H1 (cell line): ENCODE results near the gene MUC22. TPM values are rescaled to one million over a fixed set of nuclear protein-coding genes. Genes with fewer than 3 reads are reported as not detected.

Source experiments
- CTCF ChIA-PET: fragments of 300-600 bp; sonication (Branson Sonifier 250); formaldehyde crosslinking; loops from one replicate; lab custom pipeline; 2021; ENCODE audit not compliant: partially characterized antibody; lab: Charles Lee
- POLR2A ChIA-PET: fragments of 300-600 bp; sonication (Branson Sonifier 250); formaldehyde crosslinking; loops from one replicate; lab custom pipeline; 2021; ENCODE audit warnings: inconsistent platforms; ENCODE audit not compliant: partially characterized antibody; lab: Charles Lee
- DNase-seq, 2 experiments: peaks; one replicate each; pipeline versions ENCODE4 v3.0.0 to v3.0.0-alpha.2; 2010 to 2022; ENCODE audit warnings: low spot score in 2 of 2, low read depth in 1 of 2, mixed read lengths in 1 of 2
- FAIRE-seq: peaks from 2 replicates; lab custom pipeline; 2011; peaks lifted over from hg19 to GRCh38; lab: Jason Lieb, UNC
- H2AFZ ChIP-seq: 2 replicates; pipeline ENCODE4 v1.8.1; 2012; ENCODE audit warnings: low read length, inconsistent platforms
- H2AK5ac ChIP-seq: 2 replicates; pipeline ENCODE4 v1.6.1; 2013; ENCODE audit warnings: low read depth, low read length
- H2BK120ac ChIP-seq: replicated peaks from 2 replicates; pipeline ENCODE3; 2013; ENCODE audit warnings: low read depth, low read length, inconsistent platforms
- H2BK12ac ChIP-seq: 2 replicates; pipeline ENCODE4 v1.6.1; 2013; ENCODE audit warnings: low read depth, low read length
- H2BK15ac ChIP-seq: 2 replicates; pipeline ENCODE4 v1.6.1; 2013; ENCODE audit warnings: low read length
- H2BK20ac ChIP-seq: 2 replicates; pipeline ENCODE4 v1.6.1; 2013; ENCODE audit warnings: low read length
- H2BK5ac ChIP-seq: 2 replicates; pipeline ENCODE4 v1.6.1; 2013; ENCODE audit warnings: low read depth, low read length
- H3K14ac ChIP-seq: 2 replicates; pipeline ENCODE4 v1.6.1; 2013; ENCODE audit warnings: inconsistent platforms; ENCODE audit not compliant: insufficient read length
- H3K18ac ChIP-seq: 2 replicates; pipeline ENCODE4 v1.6.1; 2013; ENCODE audit warnings: low read length; ENCODE audit errors: extremely low read depth
- H3K23ac ChIP-seq: 2 replicates; pipeline ENCODE4 v1.6.1; 2013; ENCODE audit warnings: inconsistent platforms; ENCODE audit not compliant: insufficient read length
- H3K23me2 ChIP-seq: 2 replicates; pipeline ENCODE4 v1.6.1; 2013; ENCODE audit warnings: low read depth, low read length
- H3K27ac ChIP-seq: 2 replicates; pipeline ENCODE4 v1.6.1; 2011; ENCODE audit warnings: low read depth, low read length, inconsistent platforms
- H3K27me3 ChIP-seq, 4 experiments: replicated peaks in 1 of 4; 1 replicate in 1 of 4; 2 replicates in 3 of 4; pipeline versions ENCODE4 v1.6.1 to v1.8.1; 2011 to 2013; ENCODE audit warnings: low read length in 3 of 4, mild to moderate bottlenecking in 3 of 4, inconsistent platforms in 2 of 4, mixed read lengths in 2 of 4, moderate library complexity in 1 of 4; ENCODE audit not compliant: control insufficient read depth in 3 of 4, insufficient read depth in 3 of 4; ENCODE audit errors: extremely low read depth in 1 of 4
- H3K36me3 ChIP-seq, 4 experiments: 2 replicates each; pipeline versions ENCODE4 v1.6.1 to v1.8.1; 2011 to 2013; ENCODE audit warnings: mild to moderate bottlenecking in 4 of 4, low read length in 3 of 4, moderate library complexity in 2 of 4, control low read depth in 1 of 4, inconsistent platforms in 1 of 4; ENCODE audit not compliant: insufficient read depth in 4 of 4, control insufficient read depth in 2 of 4
- H3K4ac ChIP-seq: replicated peaks from 2 replicates; pipeline ENCODE3; 2013; ENCODE audit warnings: low read length, low read depth, mixed read lengths, inconsistent platforms; ENCODE audit not compliant: insufficient read length
- H3K4me1 ChIP-seq, 4 experiments: replicated peaks in 1 of 4; 1 replicate in 1 of 4; 2 replicates in 3 of 4; pipeline versions ENCODE4 v1.6.1 to v1.8.1; 2011 to 2013; ENCODE audit warnings: low read length in 3 of 4, inconsistent platforms in 2 of 4, mixed read lengths in 1 of 4; ENCODE audit not compliant: insufficient read depth in 4 of 4, control insufficient read depth in 3 of 4
- H3K4me2 ChIP-seq, 2 experiments: 2 replicates each; pipeline versions ENCODE4 v1.6.1 to v1.8.1; 2011 to 2013; ENCODE audit warnings: low read depth in 2 of 2, low read length in 2 of 2, control low read depth in 1 of 2, inconsistent platforms in 1 of 2, mild to moderate bottlenecking in 1 of 2; ENCODE audit not compliant: insufficient read depth in 1 of 2
- H3K4me3 ChIP-seq, 4 experiments: fragments of 200-600, 300-600 bp in 1 of 4; sonication (generic), shearing (Covaris generic), sonication (Bioruptor Twin) in 1 of 4; 2 replicates each; pipeline versions ENCODE4 v1.5.1 to v1.8.1; 2011 to 2016; ENCODE audit warnings: low read length in 4 of 4, low read depth in 3 of 4, control low read depth in 2 of 4, inconsistent platforms in 2 of 4, mild to moderate bottlenecking in 2 of 4, mixed read lengths in 1 of 4, moderate library complexity in 1 of 4; ENCODE audit not compliant: insufficient read depth in 2 of 4; ENCODE audit errors: extremely low read depth in 1 of 4
- H3K56ac ChIP-seq: replicated peaks from 2 replicates; pipeline ENCODE3; 2013; ENCODE audit warnings: low read depth, mild to moderate bottlenecking, mixed read lengths, low read length, inconsistent platforms; ENCODE audit not compliant: insufficient read length
- H3K79me1 ChIP-seq: 2 replicates; pipeline ENCODE4 v1.6.1; 2013; ENCODE audit warnings: low read depth, low read length, control low read depth
- H3K79me2 ChIP-seq, 2 experiments: 2 replicates each; pipeline versions ENCODE4 v1.6.1 to v1.8.1; 2012 to 2013; ENCODE audit warnings: low read length in 2 of 2, mild to moderate bottlenecking in 2 of 2, inconsistent platforms in 1 of 2; ENCODE audit not compliant: insufficient read depth in 2 of 2, control insufficient read depth in 1 of 2
- H3K9ac ChIP-seq, 4 experiments: replicated peaks in 1 of 4; 1 replicate in 1 of 4; 2 replicates in 3 of 4; pipeline versions ENCODE4 v1.6.1 to v1.8.1; 2011 to 2013; ENCODE audit warnings: low read depth in 3 of 4, low read length in 3 of 4, control low read depth in 2 of 4, mild to moderate bottlenecking in 2 of 4, moderate library complexity in 2 of 4, inconsistent platforms in 1 of 4; ENCODE audit errors: extremely low read depth in 1 of 4
- H3K9me3 ChIP-seq, 2 experiments: 2 replicates each; pipeline versions ENCODE4 v1.6.1 to v1.8.1; 2012 to 2013; ENCODE audit warnings: mild to moderate bottlenecking in 2 of 2, moderate library complexity in 2 of 2, control low read depth in 1 of 2, inconsistent platforms in 1 of 2, low read depth in 1 of 2, low read length in 1 of 2, mixed read lengths in 1 of 2; ENCODE audit not compliant: insufficient read depth in 2 of 2
- H4K20me1 ChIP-seq, 2 experiments: replicated peaks in 1 of 2; 2 replicates each; pipeline versions ENCODE3 to v1.8.1; 2011 to 2013; ENCODE audit warnings: inconsistent platforms in 2 of 2, low read length in 2 of 2, mild to moderate bottlenecking in 1 of 2; ENCODE audit not compliant: insufficient read depth in 2 of 2, control insufficient read depth in 1 of 2
- H4K5ac ChIP-seq: 2 replicates; pipeline ENCODE4 v1.6.1; 2013; ENCODE audit warnings: low read length, low read depth, mixed read lengths, inconsistent platforms; ENCODE audit not compliant: insufficient read length
- H4K8ac ChIP-seq: 2 replicates; pipeline ENCODE4 v1.8.0; 2013; ENCODE audit warnings: mild to moderate bottlenecking, moderate library complexity, low read length, inconsistent platforms; ENCODE audit not compliant: insufficient read depth; ENCODE audit errors: extremely low read depth
- H4K91ac ChIP-seq: replicated peaks from 2 replicates; pipeline ENCODE3; 2013; ENCODE audit warnings: low read length, mixed read lengths, inconsistent platforms; ENCODE audit not compliant: insufficient read length
- BACH1 ChIP-seq: IDR thresholded peaks from 2 replicates; pipeline ENCODE4 v1.6.1; 2012; ENCODE audit warnings: low read length, improper control_type of control experiment
- BRCA1 ChIP-seq: IDR thresholded peaks from 2 replicates; pipeline ENCODE4 v1.6.1; 2012; ENCODE audit warnings: low read depth, low read length, improper control_type of control experiment
- CBX5 ChIP-seq: fragments of 300-800, 300-1000 bp; sonication (generic); IDR thresholded peaks from 2 replicates; pipeline ENCODE4 v1.7.1; 2016; ENCODE audit warnings: antibody characterized with exemption, low read length, low read depth
- CBX8 ChIP-seq: fragments of 300-800, 300-1000 bp; sonication (generic); IDR thresholded peaks from 2 replicates; pipeline ENCODE4 v1.7.1; 2016; ENCODE audit warnings: low read depth, low read length, borderline replicate concordance
- CREB1 ChIP-seq: IDR thresholded peaks from 2 replicates; pipeline ENCODE4 v1.6.1; 2012; ENCODE audit warnings: inconsistent platforms
- EZH2 ChIP-seq: fragments of 200-600 bp; sonication (generic); IDR thresholded peaks from 2 replicates; pipeline ENCODE4 v1.7.1; 2012; ENCODE audit warnings: low read depth, mild to moderate bottlenecking, moderate library complexity, low read length, inconsistent platforms; ENCODE audit not compliant: severe bottlenecking
- KDM1A ChIP-seq: fragments of 200-600, 300-600 bp; sonication (generic); IDR thresholded peaks from 2 replicates; pipeline ENCODE4 v1.7.1; 2016; ENCODE audit warnings: mild to moderate bottlenecking, low read length, borderline replicate concordance
- KDM4A ChIP-seq: IDR thresholded peaks from one replicate; pipeline ENCODE4 v1.7.1; 2012; ENCODE audit warnings: low read depth, mild to moderate bottlenecking, moderate library complexity, low read length, inconsistent platforms; ENCODE audit not compliant: severe bottlenecking
- POLR2A ChIP-seq, 2 experiments: IDR thresholded peaks; 1 replicate in 1 of 2; 2 replicates in 1 of 2; pipeline ENCODE4 v1.6.1; 2011; ENCODE audit warnings: low read depth in 2 of 2, low read length in 2 of 2, mild to moderate bottlenecking in 2 of 2; ENCODE audit errors: control extremely low read depth in 1 of 2
- SIX5 ChIP-seq: IDR thresholded peaks from 2 replicates; pipeline ENCODE4 v1.6.1; 2011; ENCODE audit warnings: mild to moderate bottlenecking, low read depth, low read length
- SP2 ChIP-seq: IDR thresholded peaks from 2 replicates; pipeline ENCODE4 v1.6.1; 2012; ENCODE audit warnings: mild to moderate bottlenecking, low read length, inconsistent platforms
- SUZ12 ChIP-seq: fragments of 200-600 bp; sonication (generic); IDR thresholded peaks from 2 replicates; pipeline ENCODE4 v1.6.1; 2012; ENCODE audit warnings: mild to moderate bottlenecking, inconsistent platforms, low read length, moderate library complexity, mixed read lengths
- TCF12 ChIP-seq: IDR thresholded peaks from 2 replicates; pipeline ENCODE4 v1.6.1; 2011; ENCODE audit warnings: low read depth, mild to moderate bottlenecking, low read length
- WGBS, 2 experiments: shearing (Covaris generic) in 1 of 2; methylation state at CpG; one replicate each; pipeline versions ENCODE4 v1.1.6 to v1.1.7; 2013 to 2015; ENCODE audit warnings: low lambda C conversion rate in 2 of 2, mixed read lengths in 2 of 2, inconsistent platforms in 1 of 2, low coverage in 1 of 2, missing lambda C conversion rate in 1 of 2; ENCODE audit not compliant: insufficient replicate concordance in 2 of 2, insufficient coverage in 1 of 2, insufficient read length in 1 of 2; ENCODE audit errors: extremely low coverage in 1 of 2, missing lambda C conversion rate in 1 of 2; 5-methylcytosine and 5-hydroxymethylcytosine counted together
- polyA plus RNA-seq, 7 experiments: library from polyadenylated mRNA; depleted of rRNA in 3 of 7; stranded (reverse) in 5 of 7; unstranded in 2 of 7; fragments of >200 nt in 5 of 7; fragments of 200-250 nt in 2 of 7; gene quantifications; 1 replicate in 5 of 7; 2 replicates in 1 of 7; 4 replicates in 1 of 7; pipeline versions ENCODE4 v1.2.1 to v1.2.3, GENCODE V29; 2011 to 2013; ENCODE audit warnings: missing spikeins in 2 of 7, mixed read lengths in 2 of 7
- total RNA-seq: library from RNA; stranded (reverse); fragmentation: NEBNext Ultra II Directional; extraction: Animal tissue kit (Norgen Biotek cat#: 25700); gene quantifications from 2 replicates; pipeline ENCODE4 v1.2.1, GENCODE V29; 2021
- TF ChIP-seq, protein P1 (sequence below): IDR thresholded peaks from 2 replicates; pipeline ENCODE4 v1.6.1; 2012; ENCODE audit warnings: inconsistent platforms

The MUC22 gene
- total and polyA plus RNA-seq, 2 of the 8 experiments (the other 6 are each of a cell fraction or from before 2014, with no cell fraction given): 0.02 TPM; not detected in 1

DNA sequence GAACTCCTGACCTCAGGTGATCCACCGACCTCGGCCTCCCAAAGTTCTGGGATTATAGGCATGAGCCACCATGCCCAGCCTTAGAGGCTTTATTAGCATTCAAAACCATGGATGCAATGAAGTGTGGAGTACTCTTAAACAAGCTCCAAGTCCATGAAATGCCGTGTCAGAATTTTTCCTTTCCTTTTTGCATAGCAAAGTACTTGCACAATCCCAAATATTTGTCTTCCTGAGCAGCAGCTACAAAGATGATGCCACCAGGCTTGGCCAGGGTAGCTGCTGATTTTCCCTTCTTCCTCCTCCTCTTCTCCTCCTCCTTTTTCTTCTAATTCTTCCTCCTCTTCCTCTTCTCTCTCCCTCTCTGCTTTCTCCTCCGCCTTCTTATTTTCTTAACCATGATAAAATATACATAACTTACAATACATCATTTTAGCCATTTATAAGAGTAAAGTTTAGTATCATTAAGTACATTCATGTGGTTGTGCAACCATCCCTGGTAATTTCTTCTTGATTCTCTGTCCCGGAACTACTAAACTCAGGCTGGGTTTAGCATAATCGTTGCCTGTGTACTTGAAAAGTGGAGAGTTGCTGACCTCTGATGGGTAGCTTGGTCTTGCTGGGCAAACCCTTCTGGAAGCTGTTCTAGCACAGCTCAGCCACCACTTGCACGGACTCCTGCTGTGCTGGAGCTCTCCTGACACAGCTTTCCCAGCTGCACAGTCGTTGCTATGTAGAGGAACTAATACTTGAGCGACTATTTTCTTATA lies 49.2 kb upstream of the MUC22 start:
- Histone ChIP-seq H4K91ac (no peak overlapping the region), H2BK15ac (no peak overlapping the region), H2BK20ac (no peak overlapping the region), H3K56ac (no peak overlapping the region), H3K79me2 (no peaks in the 10 kb centered on the region), H3K14ac (no peak overlapping the region), H2AFZ (no peak overlapping the region), H2BK5ac (no peak overlapping the region), H3K23ac (no peak overlapping the region), H3K27me3 (peaks cover 0 to 10% (median 8%) of the 10 kb centered on the region in 4 experiments; a peak in 5 of 7 replicates), H3K4ac (no peak overlapping the region), H3K4me3 (no peak overlapping the region), H2BK12ac (no peak overlapping the region), H3K79me1 (no peaks in the 10 kb centered on the region), H2BK120ac (no peak overlapping the region), H3K4me1 (0 out of 7 replicates have a peak, but pooled peaks cover 0 to under 1% (median 0%) of the 10 kb centered on the region in 4 experiments), H3K18ac (no peak overlapping the region), H2AK5ac (no peak overlapping the region), H3K9ac (no peak overlapping the region), H4K20me1 (no peaks in the 10 kb centered on the region), H3K9me3 (no peaks in the 10 kb centered on the region), H3K23me2 (no peaks in the 10 kb centered on the region; the same call in 1 of the 2 replicates), H4K5ac (no peak overlapping the region), H3K27ac (no peak overlapping the region), H3K36me3 (no peaks in the 10 kb centered on the region), H4K8ac (no peak overlapping the region), H3K4me2 (no peak overlapping the region)
- WGBS, 2 experiments: 87 to 100% methylated on average over 1 to 9 of the region's 9 CpGs
- DNase-seq (no peak), FAIRE-seq (no peak)
- POLR2A ChIA-PET: no interaction called here
- CTCF ChIA-PET: interaction anchor here (0.9 to 2.6 kb wide), 5 partner anchors 44 to 330 kb away, joined by 3 to 9 read pairs (median 4); no protein-coding TSS in a partner anchor
- TF ChIP-seq BACH1 (no peak), BRCA1 (no peak), CBX5 (no peak), KDM4A (no peak), POLR2A (IDR thresholded peaks at IDR 0.05; ENCODE audit: control extremely low read depth in 1 of 2, low read depth in 2 of 2, low read length in 2 of 2) (no peak), KDM1A (no peak), CBX8 (no peak), CREB1 (no peak), EZH2 (no peak), SUZ12 (no peak), TCF12 (no peak), SP2 (no peak), SIX5 (no peak)
- TF ChIP-seq, protein P1, sequence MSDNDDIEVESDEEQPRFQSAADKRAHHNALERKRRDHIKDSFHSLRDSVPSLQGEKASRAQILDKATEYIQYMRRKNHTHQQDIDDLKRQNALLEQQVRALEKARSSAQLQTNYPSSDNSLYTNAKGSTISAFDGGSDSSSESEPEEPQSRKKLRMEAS: no peak
